Transverse colon (tissue), 3 donors: ENCODE data around the gene SHISA5.

Experiments
- POLR2A ChIP-seq: fragments of 450-650 bp; IDR thresholded peaks from one replicate; pipeline ENCODE4 v1.6.1; 2016; ENCODE audit warnings: antibody characterized with exemption, mild to moderate bottlenecking, moderate library complexity
- POLR2AphosphoS5 ChIP-seq, 3 donors: sonication (generic); formaldehyde crosslinking; IDR thresholded peaks; one replicate each; pipeline ENCODE4 v1.6.1; 2016; ENCODE audit warnings: antibody characterized with exemption in 3 of 3

DNA sequence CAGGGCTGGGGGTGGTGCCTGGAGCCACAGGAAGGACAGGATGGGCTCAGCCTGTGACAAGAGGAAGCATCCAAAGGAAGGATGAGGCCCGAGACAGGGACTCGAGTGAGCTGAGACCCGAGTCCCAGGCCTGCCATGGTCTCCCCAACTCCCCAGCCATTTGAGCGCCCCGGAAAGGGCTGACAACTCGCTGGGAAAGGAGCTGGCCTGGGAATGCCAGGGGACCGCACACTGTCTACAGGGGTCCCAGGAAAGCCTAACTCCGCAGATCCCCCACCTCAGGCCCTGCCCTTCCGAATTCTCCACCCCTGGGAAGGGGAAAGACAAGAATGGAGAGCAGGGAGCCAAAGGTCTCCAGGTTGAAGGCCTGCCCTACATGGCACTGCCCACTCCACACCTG, 21.0 kb upstream of the SHISA5 start:
- TF ChIP-seq POLR2A (no peak), POLR2AphosphoS5 (IDR thresholded peaks at IDR 0.05) (no peak)
